Muscle of arm (tissue), 14 donors: ENCODE results near the gene RABIF. TPM values are rescaled to one million over a fixed set of nuclear protein-coding genes. Genes with fewer than 3 reads are reported as not detected.
"Not testable (repeated sequence)": the region's sequence is repeated elsewhere in the genome, so short reads cannot be mapped to it uniquely, and the experiment has no call there.

Source experiments
- DNase-seq: peaks from one replicate; pipeline ENCODE4 v3.0.0-alpha.2; 2013
- long read RNA-seq, 11 donors: transcript quantifications; one replicate each; lab custom pipeline, GENCODE V29; 2026
- polyA plus RNA-seq, 12 donors: library from polyadenylated mRNA; unstranded; fragments of 120-200 nt; gene quantifications; one replicate each; pipeline ENCODE4 v1.2.1, GENCODE V29; 2013; ENCODE audit not compliant: insufficient read length in 12 of 12

RABIF gene
- polyA plus RNA-seq, result 1 to 10 TPM in 10 of 12 donors, not detected in 2; 6.7 to 8.5 (median 7.6) TPM
- long read RNA-seq, donor 1, transcript RABIF-201 (2 exons, 2,430 nt), result major isoform, 12 of 12 reads
- long read RNA-seq, donor 1, partial matches to known transcripts, result 0 of 12 reads
- long read RNA-seq, donor 1, other reads (novel, unspliced or antisense), result 0 of 12 reads
- long read RNA-seq, donor 2, transcript RABIF-201 (2 exons, 2,430 nt), result major isoform, 15 of 15 reads
- long read RNA-seq, donor 2, partial matches to known transcripts, result 0 of 15 reads
- long read RNA-seq, donor 2, other reads (novel, unspliced or antisense), result 0 of 15 reads
- long read RNA-seq, donor 3, transcript RABIF-201 (2 exons, 2,430 nt), result major isoform, 7 of 7 reads
- long read RNA-seq, donor 3, partial matches to known transcripts, result 0 of 7 reads
- long read RNA-seq, donor 3, other reads (novel, unspliced or antisense), result 0 of 7 reads
- long read RNA-seq, donor 4, partial matches to known transcripts, result 0 of 1 reads
- long read RNA-seq, donor 4, other reads (novel, unspliced or antisense), result 0 of 1 reads
- long read RNA-seq, donor 5, transcript RABIF-201 (2 exons, 2,430 nt), result major isoform, 12 of 12 reads
- long read RNA-seq, donor 5, partial matches to known transcripts, result 0 of 12 reads
- long read RNA-seq, donor 5, other reads (novel, unspliced or antisense), result 0 of 12 reads
- long read RNA-seq, donor 6, transcript RABIF-201 (2 exons, 2,430 nt), result major isoform, 5 of 5 reads
- long read RNA-seq, donor 6, partial matches to known transcripts, result 0 of 5 reads
- long read RNA-seq, donor 6, other reads (novel, unspliced or antisense), result 0 of 5 reads
- long read RNA-seq, donor 7, transcript RABIF-201 (2 exons, 2,430 nt), result major isoform, 5 of 5 reads
- long read RNA-seq, donor 7, partial matches to known transcripts, result 0 of 5 reads
- long read RNA-seq, donor 7, other reads (novel, unspliced or antisense), result 0 of 5 reads
- long read RNA-seq, donor 8, transcript RABIF-201 (2 exons, 2,430 nt), result major isoform, 9 of 9 reads
- long read RNA-seq, donor 8, partial matches to known transcripts, result 0 of 9 reads
- long read RNA-seq, donor 8, other reads (novel, unspliced or antisense), result 0 of 9 reads
- long read RNA-seq, donor 9, transcript RABIF-201 (2 exons, 2,430 nt), result major isoform, 5 of 5 reads
- long read RNA-seq, donor 9, partial matches to known transcripts, result 0 of 5 reads
- long read RNA-seq, donor 9, other reads (novel, unspliced or antisense), result 0 of 5 reads
- long read RNA-seq, donor 10, transcript RABIF-201 (2 exons, 2,430 nt), result major isoform, 8 of 8 reads
- long read RNA-seq, donor 10, partial matches to known transcripts, result 0 of 8 reads
- long read RNA-seq, donor 10, other reads (novel, unspliced or antisense), result 0 of 8 reads
- long read RNA-seq, donor 11, transcript RABIF-201 (2 exons, 2,430 nt), result major isoform, 6 of 6 reads
- long read RNA-seq, donor 11, partial matches to known transcripts, result 0 of 6 reads
- long read RNA-seq, donor 11, other reads (novel, unspliced or antisense), result 0 of 6 reads

DNA sequence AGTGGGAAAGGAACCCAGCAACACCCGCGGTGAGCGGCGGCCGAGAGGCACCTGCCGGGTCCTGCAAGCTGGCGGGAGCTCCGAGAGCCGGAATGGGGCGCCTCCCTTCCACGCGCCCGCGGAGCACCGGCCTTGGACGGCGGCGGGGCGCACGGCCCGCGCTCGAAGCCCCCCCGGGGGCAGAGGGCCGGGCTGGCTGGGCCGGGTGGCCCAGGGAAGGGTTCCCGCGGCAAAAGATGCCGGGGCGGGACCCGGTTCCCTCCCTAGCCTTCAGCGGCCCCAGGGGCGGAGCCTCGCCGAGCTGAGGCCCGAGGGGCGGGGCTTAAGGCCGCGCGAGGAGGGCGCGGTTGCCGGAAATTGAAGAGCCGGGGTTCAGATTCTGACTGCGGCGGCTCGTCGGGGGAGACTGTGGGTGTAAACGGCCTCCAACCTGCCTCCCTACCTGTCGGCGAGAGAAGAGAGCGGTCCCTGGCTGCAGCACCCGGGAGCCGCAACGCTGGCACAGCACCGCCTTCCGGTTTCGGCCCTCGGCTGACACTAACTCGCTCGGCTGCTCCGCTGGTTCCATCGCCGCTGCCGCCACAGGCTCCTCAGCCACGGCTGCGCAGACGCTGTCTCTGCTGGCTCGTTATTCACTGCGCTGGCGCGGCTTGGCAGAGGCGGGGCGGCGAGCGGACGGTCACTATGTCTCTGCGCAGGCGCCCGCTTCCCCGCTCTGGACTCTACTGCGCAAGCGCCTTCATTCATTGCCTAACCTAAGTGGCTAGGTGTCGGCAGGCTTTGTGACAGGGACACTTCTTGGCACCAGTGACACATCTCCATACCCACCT, at the start of gene RABIF:
Gene RABIF, minus strand, starts transcription at position 619 of the 830 bp plus-strand sequence. Its CDS starts 51 bp downstream, at position 568.
- DNase-seq, result peak; percentile 96

DNA sequence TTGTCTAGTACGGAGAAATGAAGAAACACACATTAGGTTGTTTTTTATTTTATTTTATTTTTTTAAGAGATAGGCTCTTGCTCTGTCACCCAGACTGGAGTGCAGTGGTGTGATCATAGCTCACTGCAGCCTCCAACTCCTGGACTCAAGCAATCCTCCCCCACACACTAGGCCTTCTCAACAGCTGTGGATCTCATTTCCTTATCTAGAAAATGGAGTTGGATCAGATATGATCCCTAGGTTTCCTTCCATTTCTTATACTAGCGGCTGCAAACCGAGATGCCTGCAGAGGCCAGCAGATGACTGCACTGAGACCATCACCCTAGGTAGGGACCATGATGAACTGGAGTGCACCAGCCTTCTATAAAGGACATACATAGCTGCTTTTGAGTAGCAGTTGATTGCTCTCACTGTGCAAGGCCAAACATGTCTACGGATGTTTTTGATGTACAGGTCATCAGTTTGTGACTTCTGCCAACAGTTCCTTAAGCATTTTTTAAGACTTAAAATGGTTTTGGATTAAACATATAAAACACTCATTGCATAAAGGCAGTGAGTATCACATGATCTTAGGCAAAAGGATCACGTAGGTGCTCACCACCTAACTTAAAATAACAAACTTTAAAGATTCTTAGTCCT, 49.5 kb upstream of the RABIF start:
- no peak for DNase-seq

- DNase-seq, result not testable (repeated sequence)
These were observed 47.5 kb upstream of the RABIF start for GRCh38 chr1:202936409-202936808.

DNA sequence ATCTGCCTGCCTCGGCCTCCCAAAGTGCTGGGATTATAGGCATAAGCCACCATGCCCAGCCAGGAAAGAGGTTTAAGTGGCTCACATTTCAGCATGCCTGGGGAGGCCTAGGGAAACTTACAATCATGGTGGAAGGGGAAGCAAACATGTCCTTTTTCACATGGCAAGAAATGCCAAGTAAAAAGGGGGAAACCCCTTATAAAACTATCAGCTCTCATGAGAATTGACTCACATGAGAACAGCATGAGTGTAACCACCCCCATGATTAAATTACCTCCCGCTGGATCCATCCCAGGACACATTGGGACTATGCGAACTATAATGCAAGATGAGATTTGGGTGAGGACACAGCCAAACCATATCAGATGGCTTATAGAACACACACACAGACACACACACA, 46.9 kb upstream of the RABIF start:
- DNase-seq, result no peak

DNA sequence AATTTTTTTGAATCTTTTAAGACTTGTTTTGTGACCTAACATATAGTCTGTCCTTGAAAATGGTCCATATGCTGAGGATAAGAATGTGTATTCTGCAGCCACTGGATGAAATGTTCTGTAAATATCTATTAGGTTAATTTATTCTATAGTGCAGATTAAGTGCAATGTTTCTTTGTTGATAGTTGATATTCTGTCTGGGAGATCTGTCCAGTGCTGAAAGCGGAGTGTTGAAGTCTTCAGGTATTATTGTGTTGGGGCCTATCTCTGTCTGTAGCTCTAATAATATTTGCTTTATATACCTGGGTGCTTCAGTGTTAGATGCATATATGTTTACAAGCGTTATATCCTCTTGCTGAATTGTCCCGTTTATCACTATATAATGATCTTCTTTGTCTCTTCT, 45.8 kb upstream of the RABIF start:
- DNase-seq, result no peak

DNA sequence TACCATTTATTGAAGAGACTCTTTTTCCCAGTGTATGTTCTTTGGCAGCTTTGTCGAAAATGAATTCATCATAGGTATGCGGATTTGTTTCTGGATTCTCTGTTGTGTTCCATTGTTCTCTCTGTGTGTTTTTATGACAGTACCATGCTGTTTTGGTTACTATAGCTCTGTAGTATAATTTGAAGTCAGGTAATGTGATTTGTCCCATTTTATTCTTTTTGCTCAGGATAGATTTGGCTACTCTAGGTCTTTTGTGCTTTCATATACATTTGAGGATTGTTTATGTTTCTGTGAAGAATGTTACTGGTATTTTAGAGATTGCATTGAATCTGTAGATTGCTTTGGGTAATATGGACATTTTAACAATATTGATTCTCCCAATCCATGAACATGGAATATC, 43.5 kb upstream of the RABIF start:
- DNase-seq, result no peak

DNA sequence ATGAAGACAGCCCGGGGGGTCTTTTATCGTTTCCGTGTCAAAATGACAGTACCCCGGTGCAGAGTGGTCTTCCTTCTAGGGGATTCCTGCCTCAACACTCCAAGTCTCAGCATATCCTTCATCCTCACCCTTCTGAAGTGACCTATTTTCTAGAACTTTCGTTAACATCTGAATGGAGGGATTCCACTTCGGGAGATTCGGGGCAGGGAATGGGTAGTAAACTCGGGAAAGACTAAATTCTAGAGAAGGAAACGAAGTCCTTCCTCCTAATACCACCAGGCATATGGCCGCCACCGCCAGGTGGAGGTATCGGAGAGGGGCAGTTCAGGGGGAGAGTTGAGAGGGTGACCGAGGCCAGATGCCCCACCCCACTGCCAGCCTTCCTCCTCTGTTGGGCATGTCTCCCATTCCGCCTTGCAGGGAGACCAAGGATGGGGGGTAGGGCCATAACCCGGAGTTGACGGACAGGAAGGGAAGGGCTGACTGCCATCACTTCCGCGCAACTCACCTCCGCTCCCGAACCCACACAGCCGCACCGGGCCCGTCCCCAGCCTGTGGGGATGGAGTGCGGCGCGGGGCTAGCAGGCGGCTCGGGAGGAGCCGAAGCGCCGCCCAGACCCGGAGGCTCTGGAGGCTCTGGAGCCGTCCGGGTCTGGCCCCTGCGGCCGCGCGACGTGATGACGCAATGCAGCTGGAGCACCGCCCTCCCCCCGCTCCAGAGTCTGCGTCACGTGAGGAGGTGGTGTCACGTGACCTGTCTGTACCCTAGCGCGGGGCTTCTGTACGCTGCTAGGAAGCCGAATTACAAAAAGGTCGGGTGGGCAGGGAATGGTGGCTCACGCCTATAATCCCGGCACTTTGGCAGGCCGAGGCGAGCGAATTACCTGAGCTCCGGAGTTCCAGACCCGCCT, 37.9 kb upstream of the RABIF start, which contains the start of gene KLHL12:
Gene KLHL12, minus strand, starts transcription at position 654 of the 911 bp plus-strand sequence. CDS start 2,072 bp downstream, outside the sequence.
- peak; percentile 97 for DNase-seq

GRCh38 chr1:202923533-202923932, 34.6 kb upstream of the RABIF start:
- DNase-seq, result no peak

DNA sequence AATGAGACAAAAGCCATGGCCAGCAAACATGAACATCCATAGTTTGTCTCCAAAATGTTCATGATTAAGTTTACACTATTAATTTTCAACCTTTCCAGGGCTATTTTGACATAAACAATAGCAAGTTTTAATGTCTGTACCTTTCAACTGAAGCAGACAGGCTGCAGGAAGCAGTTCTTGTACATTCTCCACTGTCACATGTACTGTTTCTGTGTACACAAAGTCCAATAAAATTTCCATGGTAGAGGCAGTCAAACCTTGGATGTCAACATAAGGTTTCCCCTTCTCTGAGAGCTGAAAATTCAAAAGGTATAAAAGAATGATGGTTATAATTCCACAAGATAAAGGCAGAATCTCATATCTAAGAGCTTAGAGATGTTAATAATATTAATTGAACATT, 30.7 kb upstream of the RABIF start:
- DNase-seq, result no peak

- DNase-seq, result no peak
These were observed 26.2 kb upstream of the RABIF start for GRCh38 chr1:202915146-202915545.

DNA sequence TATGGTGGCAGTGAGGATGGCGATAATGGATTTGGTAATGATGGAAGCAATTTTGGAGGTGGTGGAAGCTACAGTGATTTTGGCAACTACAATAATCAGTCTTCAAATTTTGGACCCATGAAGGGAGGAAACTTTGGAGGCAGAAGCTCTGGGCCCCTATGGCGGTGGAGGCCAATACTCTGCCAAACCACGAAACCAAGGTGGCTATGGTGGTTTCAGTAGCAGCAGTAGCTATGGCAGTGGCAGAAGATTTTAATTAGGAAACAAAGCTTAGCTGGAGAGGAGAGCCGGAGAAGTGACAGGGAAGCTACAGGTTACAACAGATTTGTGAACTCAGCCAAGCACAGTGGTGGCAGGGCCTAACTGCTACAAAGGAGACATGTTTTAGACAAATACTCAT, 23.5 kb upstream of the RABIF start:
- DNase-seq, result not testable (repeated sequence)

DNA sequence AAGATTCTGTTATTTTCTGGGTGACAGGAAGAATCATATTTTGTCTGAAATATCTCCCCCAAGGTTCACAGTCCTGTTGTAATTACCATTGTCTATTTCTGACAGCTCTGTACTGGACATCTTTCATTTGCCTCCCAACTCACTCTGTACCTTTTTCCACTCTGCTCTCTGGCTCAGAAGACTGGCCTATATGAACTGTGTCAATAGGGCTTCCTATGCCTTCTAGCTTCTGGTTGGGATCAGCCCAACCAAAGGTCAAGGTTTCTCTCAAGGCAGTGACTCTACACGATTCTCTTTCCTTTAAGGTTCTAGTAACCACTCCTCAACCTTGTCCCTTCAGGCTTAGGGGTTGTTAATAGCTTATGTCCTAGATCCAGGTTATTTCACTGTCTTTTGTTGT, 20.5 kb upstream of the RABIF start:
- no peak for DNase-seq

- no peak for DNase-seq
These were observed 20.0 kb upstream of the RABIF start for GRCh38 chr1:202908998-202909397.

DNA sequence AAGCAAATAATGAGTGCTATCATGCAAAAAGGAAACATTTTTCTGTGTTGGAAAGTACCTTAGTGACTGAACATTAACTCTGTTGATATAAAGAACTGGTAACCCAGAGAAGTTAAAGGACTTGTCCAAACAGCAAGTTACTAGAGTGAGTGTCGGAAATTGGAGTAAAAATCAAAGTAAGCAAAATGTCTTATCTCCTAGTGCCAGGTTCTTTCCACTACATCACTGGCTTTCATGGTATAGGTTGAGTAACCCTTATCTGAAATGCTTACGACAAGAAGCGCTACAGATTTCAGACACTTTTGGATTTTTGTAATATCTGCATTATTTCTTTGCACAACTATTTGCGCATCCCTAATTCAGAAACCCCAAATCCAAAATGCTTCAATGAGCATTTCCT, 16.4 kb upstream of the RABIF start:
- DNase-seq, result no peak

DNA sequence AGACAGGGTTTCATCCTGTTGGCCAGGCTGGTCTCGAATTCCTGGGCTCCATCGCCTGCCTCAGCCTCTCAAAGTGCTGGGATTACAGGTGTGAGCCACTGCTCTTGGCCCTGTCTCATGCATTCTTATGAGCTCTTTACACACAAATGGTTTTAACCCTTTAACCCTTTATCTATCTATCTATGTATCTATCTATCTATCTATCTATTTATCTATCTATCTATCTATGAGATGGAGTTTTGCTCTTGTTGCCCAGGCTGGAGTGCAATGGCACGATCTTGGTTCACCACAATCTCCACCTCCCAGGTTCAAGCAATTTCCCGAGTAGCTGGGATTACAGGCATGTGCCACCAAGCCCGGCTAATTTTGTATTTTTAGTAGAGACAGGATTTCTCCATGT, 14.9 kb upstream of the RABIF start:
- DNase-seq, result not testable (repeated sequence)

- no peak for DNase-seq
These were observed 12.6 kb upstream of the RABIF start for GRCh38 chr1:202901555-202901954.

GRCh38 chr1:202892501-202892900, 3.6 kb upstream of the RABIF start:
- no peak for DNase-seq

DNA sequence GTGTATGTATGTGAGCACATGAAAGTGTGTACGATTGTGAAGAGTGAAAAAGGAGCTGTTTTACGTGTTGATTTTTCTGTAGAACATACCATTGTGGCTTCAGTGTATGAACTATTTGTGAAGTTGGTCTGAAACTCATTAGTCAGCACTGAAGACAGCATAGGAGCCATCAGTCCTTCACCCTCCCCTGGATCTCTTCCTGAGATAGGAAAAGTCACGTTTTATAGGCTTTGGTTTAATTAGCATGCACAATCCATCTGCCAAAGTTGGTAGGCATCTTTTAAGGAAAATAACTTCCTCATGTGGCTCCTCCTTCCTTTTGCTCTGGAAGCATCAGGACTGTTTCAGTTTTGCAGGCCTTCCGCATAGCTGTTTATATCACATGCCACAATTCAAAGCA, 1.4 kb upstream of the RABIF start:
- DNase-seq, result no peak

DNA sequence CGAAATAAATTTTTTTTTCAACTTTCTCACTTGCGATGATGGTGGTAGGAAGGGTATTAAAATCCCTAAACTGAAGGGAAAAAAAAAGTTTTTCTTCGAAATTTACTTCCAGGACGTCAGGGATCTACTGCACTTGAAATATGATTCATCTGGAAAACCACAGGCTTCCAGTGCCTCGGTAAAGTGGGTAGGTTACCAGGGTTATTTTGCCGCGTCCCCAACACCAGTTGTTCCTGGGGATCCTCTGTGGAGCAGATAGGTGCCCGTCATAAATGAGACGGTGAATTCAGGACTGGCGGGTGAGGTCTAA, 773 bp downstream of the RABIF start:
- DNase-seq, result peak; percentile 16
